GM23338 (cell line): ENCODE measurements around the gene NFATC3. TPM values are rescaled to one million over a fixed set of nuclear protein-coding genes. Genes with fewer than 3 reads are reported as not detected.

ENCODE experiments used
- ATAC-seq: fragments of 200-7000 bp; cut with Tn5 transposase; 3 replicates; pipeline ENCODE4 v1.9.1; 2020
- DNase-seq: peaks from one replicate; pipeline ENCODE4 v3.0.0-alpha.2; 2015; ENCODE audit warnings: low spot score
- H2AFZ ChIP-seq: fragments of 200-600 bp; sonication (generic); 2 replicates; pipeline ENCODE4 v1.8.0; 2016; ENCODE audit warnings: antibody characterized with exemption, mild to moderate bottlenecking, moderate library complexity
- H3F3A ChIP-seq: fragments of 200-600 bp; sonication (generic); replicated peaks from 2 replicates; pipeline ENCODE4 v1.8.0; 2017; ENCODE audit warnings: antibody characterized with exemption, mixed run types, low read depth
- H3K27ac ChIP-seq: fragments of 200-600 bp; sonication (generic); 2 replicates; pipeline ENCODE4 v1.6.1; 2016; ENCODE audit warnings: low read depth
- H3K27me3 ChIP-seq: fragments of 200-600 bp; sonication (generic); 2 replicates; pipeline ENCODE4 v1.8.0; 2016; ENCODE audit warnings: mild to moderate bottlenecking, mixed run types, moderate library complexity; ENCODE audit not compliant: insufficient read depth
- H3K36me3 ChIP-seq: fragments of 200-600 bp; sonication (generic); 2 replicates; pipeline ENCODE4 v1.8.0; 2016; ENCODE audit warnings: mild to moderate bottlenecking; ENCODE audit not compliant: insufficient read depth
- H3K4me1 ChIP-seq: fragments of 200-600 bp; sonication (generic); 2 replicates; pipeline ENCODE4 v1.8.0; 2016; ENCODE audit warnings: mild to moderate bottlenecking, moderate library complexity; ENCODE audit not compliant: insufficient read depth
- H3K4me2 ChIP-seq: fragments of 200-600 bp; sonication (generic); 2 replicates; pipeline ENCODE4 v1.7.1; 2017; ENCODE audit warnings: mixed run types
- H3K4me3 ChIP-seq: fragments of 200-600 bp; sonication (generic); 2 replicates; pipeline ENCODE4 v1.6.1; 2016; ENCODE audit warnings: mixed run types
- H3K79me2 ChIP-seq: fragments of 200-600 bp; sonication (generic); replicated peaks from 2 replicates; pipeline ENCODE4 v1.8.0; 2017; ENCODE audit warnings: mild to moderate bottlenecking; ENCODE audit not compliant: insufficient read depth
- H3K9me2 ChIP-seq: fragments of 200-600 bp; sonication (generic); 2 replicates; pipeline ENCODE4 v1.8.0; 2017; ENCODE audit not compliant: insufficient read depth
- H4K20me1 ChIP-seq: fragments of 200-600 bp; sonication (generic); replicated peaks from 2 replicates; pipeline ENCODE4 v1.8.0; 2017; ENCODE audit warnings: mild to moderate bottlenecking; ENCODE audit not compliant: insufficient read depth
- H3K27ac Mint-ChIP-seq: 2 replicates; pipeline ENCODE4 v1.8.0; 2020; ENCODE audit warnings: inconsistent platforms, mild to moderate bottlenecking, moderate library complexity, mixed read lengths
- H3K27me3 Mint-ChIP-seq: 3 replicates; pipeline ENCODE4 v1.8.0; 2022; ENCODE audit warnings: low read depth, mild to moderate bottlenecking, moderate library complexity, mixed read lengths, inconsistent platforms; ENCODE audit not compliant: insufficient read depth, poor library complexity
- H3K36me3 Mint-ChIP-seq: 3 replicates; pipeline ENCODE4 v1.8.0; 2021; ENCODE audit warnings: low read depth, mild to moderate bottlenecking, inconsistent platforms, moderate library complexity, mixed read lengths
- H3K4me1 Mint-ChIP-seq: 3 replicates; pipeline ENCODE4 v1.8.0; 2020; ENCODE audit warnings: mild to moderate bottlenecking, inconsistent platforms, mixed read lengths
- H3K4me3 Mint-ChIP-seq: 3 replicates; pipeline ENCODE4 v1.8.0; 2021; ENCODE audit warnings: moderate library complexity, mild to moderate bottlenecking, inconsistent platforms, mixed read lengths
- H3K9me3 Mint-ChIP-seq: 3 replicates; pipeline ENCODE4 v1.8.0; 2020; ENCODE audit warnings: moderate library complexity, mild to moderate bottlenecking, inconsistent platforms, mixed read lengths
- CREB1 ChIP-seq: fragments of 250-450 bp; sonication (Bioruptor Pico); IDR thresholded peaks from 2 replicates; pipeline ENCODE4 v1.5.0; 2020; ENCODE audit warnings: low read depth, mild to moderate bottlenecking, moderate library complexity
- EZH2 ChIP-seq: fragments of 200-600 bp; sonication (generic); IDR thresholded peaks from one replicate; pipeline ENCODE4 v1.8.0; 2017; ENCODE audit warnings: antibody characterized with exemption, mild to moderate bottlenecking, low read depth; ENCODE audit not compliant: unreplicated experiment
- EZH2phosphoT487 ChIP-seq: fragments of 200-600 bp; sonication (generic); IDR thresholded peaks from one replicate; pipeline ENCODE4 v1.8.1; 2018; ENCODE audit warnings: antibody characterized with exemption; ENCODE audit not compliant: unreplicated experiment
- JUNB ChIP-seq: IDR thresholded peaks from one replicate; pipeline ENCODE4 v1.6.1; 2016; ENCODE audit warnings: antibody characterized with exemption; ENCODE audit not compliant: unreplicated experiment
- NANOG ChIP-seq: IDR thresholded peaks from 2 replicates; pipeline ENCODE4 v1.6.1; 2016; ENCODE audit warnings: antibody characterized with exemption, borderline replicate concordance
- POLR2AphosphoS5 ChIP-seq: IDR thresholded peaks from 2 replicates; pipeline ENCODE4 v1.6.1; 2016; ENCODE audit warnings: antibody characterized with exemption, low read depth
- STAT1 ChIP-seq: IDR thresholded peaks from one replicate; pipeline ENCODE4 v1.6.1; 2016; ENCODE audit warnings: antibody characterized with exemption; ENCODE audit not compliant: unreplicated experiment
- ZNF114 ChIP-seq: fragments of 250-450 bp; sonication (Bioruptor Pico); IDR thresholded peaks from 2 replicates; pipeline ENCODE4 v1.5.0; 2020; ENCODE audit warnings: mild to moderate bottlenecking, moderate library complexity
- ZNF331 ChIP-seq: fragments of 250-450 bp; sonication (Bioruptor Pico); IDR thresholded peaks from 2 replicates; pipeline ENCODE4 v1.5.0; 2020; ENCODE audit warnings: low read depth, mild to moderate bottlenecking, moderate library complexity
- polyA plus RNA-seq: library from polyadenylated mRNA; unstranded; fragments of >200 nt; fragmentation: Nextera tagmentation; extraction: Ambion mirVana; gene quantifications from 2 replicates; pipeline ENCODE4 v1.2.1, GENCODE V29; 2016
- total RNA-seq: library from RNA; depleted of rRNA; stranded (reverse); fragments of >200 nt; shearing (Covaris generic); gene quantifications from 2 replicates; pipeline ENCODE4 v1.2.3, GENCODE V29; 2014
- TF ChIP-seq, protein P1 (sequence below): IDR thresholded peaks from 2 replicates; pipeline ENCODE4 v1.6.1; 2016; ENCODE audit warnings: antibody characterized with exemption
- TF ChIP-seq, protein P2 (sequence below), 2 experiments: fragments of 200-600 bp in 1 of 2; sonication (generic) in 1 of 2; conservative IDR thresholded peaks; 2 replicates each; pipeline versions ENCODE4 v1.5.1 to v1.6.1; 2016 to 2017; ENCODE audit warnings: antibody characterized with exemption in 2 of 2, low read depth in 2 of 2, mild to moderate bottlenecking in 2 of 2, moderate library complexity in 1 of 2
- TF ChIP-seq, protein P3 (sequence below): IDR thresholded peaks from one replicate; pipeline ENCODE4 v1.6.1; 2018; ENCODE audit warnings: antibody characterized with exemption; ENCODE audit not compliant: unreplicated experiment
- TF ChIP-seq, protein P4 (sequence below): fragments of 250-450 bp; sonication (Bioruptor Pico); IDR thresholded peaks from 2 replicates; pipeline ENCODE4 v1.5.0; 2020; ENCODE audit warnings: mild to moderate bottlenecking, moderate library complexity

NFATC3 gene
- total and polyA plus RNA-seq, 2 experiments from 2014 or later: 9.2 to 40.9 TPM

DNA sequence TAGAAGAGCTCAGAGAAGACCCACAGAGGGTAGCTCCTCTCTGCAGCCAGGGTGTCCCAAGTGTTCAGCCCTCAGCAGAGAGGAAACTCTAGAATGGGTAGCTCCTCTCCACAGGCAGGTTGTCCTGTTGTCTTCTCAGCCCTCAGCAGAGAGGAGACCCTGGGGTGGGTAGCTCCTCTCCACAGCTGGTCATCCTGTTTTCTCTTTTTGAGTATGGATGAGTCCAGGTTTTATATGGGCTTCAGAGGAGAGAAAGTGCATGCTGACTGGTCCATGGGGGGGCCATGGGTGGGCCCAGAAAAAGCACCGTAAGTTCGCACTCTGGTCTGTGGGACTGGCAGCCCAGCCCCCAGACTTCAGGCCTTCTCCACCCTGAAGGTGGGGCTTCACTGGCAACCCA lies 102.3 kb downstream of the NFATC3 start:
- peaks cover 59% of the 10 kb centered on the region for H3K36me3 Mint-ChIP-seq
- H3K36me3 ChIP-seq: peaks cover 3% of the 10 kb centered on the region
- H3K27me3 ChIP-seq: no peaks in the 10 kb centered on the region
- H3K79me2 ChIP-seq: no peaks in the 10 kb centered on the region
- H2AFZ ChIP-seq: no peak overlapping the region
- H3K27ac ChIP-seq: no peak overlapping the region
- no peak overlapping the region for H3K27ac Mint-ChIP-seq
- H3K4me3 ChIP-seq: no peak overlapping the region
- ATAC-seq: no peak
- H3K4me2 ChIP-seq: no peak overlapping the region
- H3K27me3 Mint-ChIP-seq: no peaks in the 10 kb centered on the region
- DNase-seq: no peak
- H3K4me1 ChIP-seq: no peaks in the 10 kb centered on the region
- 0 out of 3 replicates have a peak, but pooled peaks cover 2% of the 10 kb centered on the region for H3K9me3 Mint-ChIP-seq
- H3F3A ChIP-seq: no peaks in the 10 kb centered on the region
- no peak overlapping the region for H3K4me3 Mint-ChIP-seq
- H3K9me2 ChIP-seq: no peaks in the 10 kb centered on the region
- no peaks in the 10 kb centered on the region for H4K20me1 ChIP-seq
- H3K4me1 Mint-ChIP-seq: no peaks in the 10 kb centered on the region
- TF ChIP-seq EZH2 (no peak), ZNF331 (CRISPR knock-in tag) (no peak), POLR2AphosphoS5 (no peak), CREB1 (CRISPR knock-in tag) (no peak), NANOG (no peak), ZNF114 (CRISPR knock-in tag) (no peak), JUNB (no peak), EZH2phosphoT487 (no peak), STAT1 (no peak)
- TF ChIP-seq, protein P1, sequence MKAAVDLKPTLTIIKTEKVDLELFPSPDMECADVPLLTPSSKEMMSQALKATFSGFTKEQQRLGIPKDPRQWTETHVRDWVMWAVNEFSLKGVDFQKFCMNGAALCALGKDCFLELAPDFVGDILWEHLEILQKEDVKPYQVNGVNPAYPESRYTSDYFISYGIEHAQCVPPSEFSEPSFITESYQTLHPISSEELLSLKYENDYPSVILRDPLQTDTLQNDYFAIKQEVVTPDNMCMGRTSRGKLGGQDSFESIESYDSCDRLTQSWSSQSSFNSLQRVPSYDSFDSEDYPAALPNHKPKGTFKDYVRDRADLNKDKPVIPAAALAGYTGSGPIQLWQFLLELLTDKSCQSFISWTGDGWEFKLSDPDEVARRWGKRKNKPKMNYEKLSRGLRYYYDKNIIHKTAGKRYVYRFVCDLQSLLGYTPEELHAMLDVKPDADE: no peak
- TF ChIP-seq, protein P2, sequence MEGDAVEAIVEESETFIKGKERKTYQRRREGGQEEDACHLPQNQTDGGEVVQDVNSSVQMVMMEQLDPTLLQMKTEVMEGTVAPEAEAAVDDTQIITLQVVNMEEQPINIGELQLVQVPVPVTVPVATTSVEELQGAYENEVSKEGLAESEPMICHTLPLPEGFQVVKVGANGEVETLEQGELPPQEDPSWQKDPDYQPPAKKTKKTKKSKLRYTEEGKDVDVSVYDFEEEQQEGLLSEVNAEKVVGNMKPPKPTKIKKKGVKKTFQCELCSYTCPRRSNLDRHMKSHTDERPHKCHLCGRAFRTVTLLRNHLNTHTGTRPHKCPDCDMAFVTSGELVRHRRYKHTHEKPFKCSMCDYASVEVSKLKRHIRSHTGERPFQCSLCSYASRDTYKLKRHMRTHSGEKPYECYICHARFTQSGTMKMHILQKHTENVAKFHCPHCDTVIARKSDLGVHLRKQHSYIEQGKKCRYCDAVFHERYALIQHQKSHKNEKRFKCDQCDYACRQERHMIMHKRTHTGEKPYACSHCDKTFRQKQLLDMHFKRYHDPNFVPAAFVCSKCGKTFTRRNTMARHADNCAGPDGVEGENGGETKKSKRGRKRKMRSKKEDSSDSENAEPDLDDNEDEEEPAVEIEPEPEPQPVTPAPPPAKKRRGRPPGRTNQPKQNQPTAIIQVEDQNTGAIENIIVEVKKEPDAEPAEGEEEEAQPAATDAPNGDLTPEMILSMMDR (conservative IDR thresholded peaks at IDR 0.05; ENCODE audit: low read depth in 2 of 2): no peak
- TF ChIP-seq, protein P3, sequence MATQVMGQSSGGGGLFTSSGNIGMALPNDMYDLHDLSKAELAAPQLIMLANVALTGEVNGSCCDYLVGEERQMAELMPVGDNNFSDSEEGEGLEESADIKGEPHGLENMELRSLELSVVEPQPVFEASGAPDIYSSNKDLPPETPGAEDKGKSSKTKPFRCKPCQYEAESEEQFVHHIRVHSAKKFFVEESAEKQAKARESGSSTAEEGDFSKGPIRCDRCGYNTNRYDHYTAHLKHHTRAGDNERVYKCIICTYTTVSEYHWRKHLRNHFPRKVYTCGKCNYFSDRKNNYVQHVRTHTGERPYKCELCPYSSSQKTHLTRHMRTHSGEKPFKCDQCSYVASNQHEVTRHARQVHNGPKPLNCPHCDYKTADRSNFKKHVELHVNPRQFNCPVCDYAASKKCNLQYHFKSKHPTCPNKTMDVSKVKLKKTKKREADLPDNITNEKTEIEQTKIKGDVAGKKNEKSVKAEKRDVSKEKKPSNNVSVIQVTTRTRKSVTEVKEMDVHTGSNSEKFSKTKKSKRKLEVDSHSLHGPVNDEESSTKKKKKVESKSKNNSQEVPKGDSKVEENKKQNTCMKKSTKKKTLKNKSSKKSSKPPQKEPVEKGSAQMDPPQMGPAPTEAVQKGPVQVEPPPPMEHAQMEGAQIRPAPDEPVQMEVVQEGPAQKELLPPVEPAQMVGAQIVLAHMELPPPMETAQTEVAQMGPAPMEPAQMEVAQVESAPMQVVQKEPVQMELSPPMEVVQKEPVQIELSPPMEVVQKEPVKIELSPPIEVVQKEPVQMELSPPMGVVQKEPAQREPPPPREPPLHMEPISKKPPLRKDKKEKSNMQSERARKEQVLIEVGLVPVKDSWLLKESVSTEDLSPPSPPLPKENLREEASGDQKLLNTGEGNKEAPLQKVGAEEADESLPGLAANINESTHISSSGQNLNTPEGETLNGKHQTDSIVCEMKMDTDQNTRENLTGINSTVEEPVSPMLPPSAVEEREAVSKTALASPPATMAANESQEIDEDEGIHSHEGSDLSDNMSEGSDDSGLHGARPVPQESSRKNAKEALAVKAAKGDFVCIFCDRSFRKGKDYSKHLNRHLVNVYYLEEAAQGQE: no peak
- TF ChIP-seq, protein P4, sequence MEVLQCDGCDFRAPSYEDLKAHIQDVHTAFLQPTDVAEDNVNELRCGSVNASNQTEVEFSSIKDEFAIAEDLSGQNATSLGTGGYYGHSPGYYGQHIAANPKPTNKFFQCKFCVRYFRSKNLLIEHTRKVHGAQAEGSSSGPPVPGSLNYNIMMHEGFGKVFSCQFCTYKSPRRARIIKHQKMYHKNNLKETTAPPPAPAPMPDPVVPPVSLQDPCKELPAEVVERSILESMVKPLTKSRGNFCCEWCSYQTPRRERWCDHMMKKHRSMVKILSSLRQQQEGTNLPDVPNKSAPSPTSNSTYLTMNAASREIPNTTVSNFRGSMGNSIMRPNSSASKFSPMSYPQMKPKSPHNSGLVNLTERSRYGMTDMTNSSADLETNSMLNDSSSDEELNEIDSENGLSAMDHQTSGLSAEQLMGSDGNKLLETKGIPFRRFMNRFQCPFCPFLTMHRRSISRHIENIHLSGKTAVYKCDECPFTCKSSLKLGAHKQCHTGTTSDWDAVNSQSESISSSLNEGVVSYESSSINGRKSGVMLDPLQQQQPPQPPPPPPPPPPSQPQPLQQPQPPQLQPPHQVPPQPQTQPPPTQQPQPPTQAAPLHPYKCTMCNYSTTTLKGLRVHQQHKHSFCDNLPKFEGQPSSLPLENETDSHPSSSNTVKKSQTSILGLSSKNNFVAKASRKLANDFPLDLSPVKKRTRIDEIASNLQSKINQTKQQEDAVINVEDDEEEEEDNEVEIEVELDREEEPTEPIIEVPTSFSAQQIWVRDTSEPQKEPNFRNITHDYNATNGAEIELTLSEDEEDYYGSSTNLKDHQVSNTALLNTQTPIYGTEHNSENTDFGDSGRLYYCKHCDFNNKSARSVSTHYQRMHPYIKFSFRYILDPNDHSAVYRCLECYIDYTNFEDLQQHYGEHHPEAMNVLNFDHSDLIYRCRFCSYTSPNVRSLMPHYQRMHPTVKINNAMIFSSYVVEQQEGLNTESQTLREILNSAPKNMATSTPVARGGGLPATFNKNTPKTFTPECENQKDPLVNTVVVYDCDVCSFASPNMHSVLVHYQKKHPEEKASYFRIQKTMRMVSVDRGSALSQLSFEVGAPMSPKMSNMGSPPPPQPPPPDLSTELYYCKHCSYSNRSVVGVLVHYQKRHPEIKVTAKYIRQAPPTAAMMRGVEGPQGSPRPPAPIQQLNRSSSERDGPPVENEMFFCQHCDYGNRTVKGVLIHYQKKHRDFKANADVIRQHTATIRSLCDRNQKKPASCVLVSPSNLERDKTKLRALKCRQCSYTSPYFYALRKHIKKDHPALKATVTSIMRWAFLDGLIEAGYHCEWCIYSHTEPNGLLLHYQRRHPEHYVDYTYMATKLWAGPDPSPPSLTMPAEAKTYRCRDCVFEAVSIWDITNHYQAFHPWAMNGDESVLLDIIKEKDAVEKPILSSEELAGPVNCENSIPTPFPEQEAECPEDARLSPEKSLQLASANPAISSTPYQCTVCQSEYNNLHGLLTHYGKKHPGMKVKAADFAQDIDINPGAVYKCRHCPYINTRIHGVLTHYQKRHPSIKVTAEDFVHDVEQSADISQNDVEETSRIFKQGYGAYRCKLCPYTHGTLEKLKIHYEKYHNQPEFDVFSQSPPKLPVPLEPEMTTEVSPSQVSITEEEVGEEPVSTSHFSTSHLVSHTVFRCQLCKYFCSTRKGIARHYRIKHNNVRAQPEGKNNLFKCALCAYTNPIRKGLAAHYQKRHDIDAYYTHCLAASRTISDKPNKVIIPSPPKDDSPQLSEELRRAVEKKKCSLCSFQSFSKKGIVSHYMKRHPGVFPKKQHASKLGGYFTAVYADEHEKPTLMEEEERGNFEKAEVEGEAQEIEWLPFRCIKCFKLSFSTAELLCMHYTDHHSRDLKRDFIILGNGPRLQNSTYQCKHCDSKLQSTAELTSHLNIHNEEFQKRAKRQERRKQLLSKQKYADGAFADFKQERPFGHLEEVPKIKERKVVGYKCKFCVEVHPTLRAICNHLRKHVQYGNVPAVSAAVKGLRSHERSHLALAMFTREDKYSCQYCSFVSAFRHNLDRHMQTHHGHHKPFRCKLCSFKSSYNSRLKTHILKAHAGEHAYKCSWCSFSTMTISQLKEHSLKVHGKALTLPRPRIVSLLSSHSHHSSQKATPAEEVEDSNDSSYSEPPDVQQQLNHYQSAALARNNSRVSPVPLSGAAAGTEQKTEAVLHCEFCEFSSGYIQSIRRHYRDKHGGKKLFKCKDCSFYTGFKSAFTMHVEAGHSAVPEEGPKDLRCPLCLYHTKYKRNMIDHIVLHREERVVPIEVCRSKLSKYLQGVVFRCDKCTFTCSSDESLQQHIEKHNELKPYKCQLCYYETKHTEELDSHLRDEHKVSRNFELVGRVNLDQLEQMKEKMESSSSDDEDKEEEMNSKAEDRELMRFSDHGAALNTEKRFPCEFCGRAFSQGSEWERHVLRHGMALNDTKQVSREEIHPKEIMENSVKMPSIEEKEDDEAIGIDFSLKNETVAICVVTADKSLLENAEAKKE (CRISPR knock-in tag): no peak
